Stimulated activated CD8-positive, alpha-beta memory T cell treated with anti-CD3 and anti-CD28 coated beads, Interleukin-2, amount 100 ng/mL, for 48 hours (primary cell): ENCODE results near the gene EEF1G.
"Not testable (repeated sequence)": the region's sequence is repeated elsewhere in the genome, so short reads cannot be mapped to it uniquely, and the experiment has no call there.

Experiments
- DNase-seq, 2 donors: peaks; one replicate each; pipeline ENCODE4 v3.0.0-alpha.2; 2020; ENCODE audit warnings: low read depth in 2 of 2

EEF1G gene

DNA sequence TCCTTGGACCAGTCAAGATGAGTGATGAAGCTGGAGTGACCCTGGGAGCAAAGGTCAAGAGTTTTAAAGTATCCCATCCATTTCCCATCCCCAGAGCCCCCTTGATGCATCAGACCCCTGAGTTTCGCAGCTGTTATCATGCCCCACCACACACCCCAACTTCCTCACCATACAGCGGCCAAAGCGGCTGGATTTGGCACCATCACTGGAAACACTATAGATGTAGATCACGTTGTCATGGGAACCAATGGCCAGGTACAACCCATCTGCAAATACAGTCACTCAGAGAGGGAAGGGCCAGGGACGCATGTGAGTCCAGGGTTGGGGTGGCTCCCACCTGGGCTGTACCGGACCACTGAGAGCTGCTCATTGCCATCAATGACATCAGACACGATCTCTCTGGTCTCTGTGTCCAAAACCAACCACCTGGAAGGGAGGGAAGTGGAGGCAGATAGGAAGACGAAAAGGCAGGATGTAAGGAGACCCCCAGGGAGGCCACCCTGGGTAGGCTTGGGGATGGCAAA, 30.1 kb upstream of the EEF1G start:
- no peak for DNase-seq

DNA sequence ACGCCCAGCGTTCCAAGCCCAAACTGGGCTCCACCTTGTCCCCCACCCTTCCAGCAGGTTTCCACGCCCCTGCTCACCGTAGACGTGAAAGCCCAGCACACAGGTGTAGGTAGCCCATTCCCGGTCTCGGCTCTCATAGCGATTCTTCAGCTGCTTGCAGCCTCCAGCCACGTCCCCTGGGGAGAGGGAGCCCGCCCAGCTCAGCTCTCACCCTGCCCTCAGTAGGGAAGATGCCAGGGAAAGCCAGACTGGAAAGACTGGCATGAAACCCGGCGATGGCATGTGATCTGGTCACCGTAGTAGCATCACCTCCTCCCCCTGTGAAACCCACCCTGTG, 29.3 kb upstream of the EEF1G start:
- no peak for DNase-seq

DNA sequence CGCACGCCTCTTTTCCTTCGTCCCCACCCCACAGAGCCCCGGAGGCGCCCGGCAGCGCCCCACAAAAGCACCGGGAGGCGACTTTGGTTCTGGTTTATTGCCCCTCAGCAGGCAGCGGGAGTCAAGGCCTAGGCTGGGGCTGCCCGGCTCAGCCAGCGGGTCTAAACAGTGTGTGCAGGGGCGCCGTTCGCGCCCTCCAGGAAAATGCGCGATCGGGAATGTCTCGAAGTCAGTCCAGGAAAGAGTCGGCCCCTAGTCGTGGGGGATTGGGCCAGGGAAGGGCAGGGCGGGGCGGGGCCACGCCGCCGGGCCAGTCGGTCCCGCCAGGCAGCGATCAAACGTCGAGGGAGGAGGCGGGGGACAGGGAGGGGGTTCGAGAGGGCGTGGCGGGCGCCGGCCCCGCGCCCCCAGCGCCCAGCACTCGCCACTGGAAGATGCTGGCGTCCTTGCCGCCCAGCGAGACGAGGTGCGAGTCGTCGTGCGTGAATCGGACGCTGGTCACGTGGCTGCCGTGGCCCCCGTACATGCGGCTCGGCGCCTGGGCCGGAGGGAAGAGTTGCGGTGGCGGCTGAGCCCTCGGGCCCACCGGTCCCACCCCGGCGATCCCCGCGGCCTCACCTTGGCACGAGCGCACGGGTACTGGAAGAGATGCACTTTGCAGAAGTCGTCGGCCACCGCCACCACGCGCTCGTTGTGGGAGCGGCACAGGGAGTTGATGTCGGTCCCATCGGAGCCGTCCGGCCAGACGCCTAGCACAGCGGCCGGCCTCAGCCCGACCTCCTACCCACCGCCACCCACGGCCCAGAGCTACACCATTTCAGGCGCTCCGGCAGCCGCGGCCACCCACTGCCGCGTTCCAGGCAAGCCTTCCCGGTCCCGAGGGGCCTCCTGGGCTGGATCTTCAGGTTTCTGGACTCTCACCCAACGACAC, 28.7 kb upstream of the EEF1G start:
- DNase-seq = peak in 1 of 2 donors; percentile 34

DNA sequence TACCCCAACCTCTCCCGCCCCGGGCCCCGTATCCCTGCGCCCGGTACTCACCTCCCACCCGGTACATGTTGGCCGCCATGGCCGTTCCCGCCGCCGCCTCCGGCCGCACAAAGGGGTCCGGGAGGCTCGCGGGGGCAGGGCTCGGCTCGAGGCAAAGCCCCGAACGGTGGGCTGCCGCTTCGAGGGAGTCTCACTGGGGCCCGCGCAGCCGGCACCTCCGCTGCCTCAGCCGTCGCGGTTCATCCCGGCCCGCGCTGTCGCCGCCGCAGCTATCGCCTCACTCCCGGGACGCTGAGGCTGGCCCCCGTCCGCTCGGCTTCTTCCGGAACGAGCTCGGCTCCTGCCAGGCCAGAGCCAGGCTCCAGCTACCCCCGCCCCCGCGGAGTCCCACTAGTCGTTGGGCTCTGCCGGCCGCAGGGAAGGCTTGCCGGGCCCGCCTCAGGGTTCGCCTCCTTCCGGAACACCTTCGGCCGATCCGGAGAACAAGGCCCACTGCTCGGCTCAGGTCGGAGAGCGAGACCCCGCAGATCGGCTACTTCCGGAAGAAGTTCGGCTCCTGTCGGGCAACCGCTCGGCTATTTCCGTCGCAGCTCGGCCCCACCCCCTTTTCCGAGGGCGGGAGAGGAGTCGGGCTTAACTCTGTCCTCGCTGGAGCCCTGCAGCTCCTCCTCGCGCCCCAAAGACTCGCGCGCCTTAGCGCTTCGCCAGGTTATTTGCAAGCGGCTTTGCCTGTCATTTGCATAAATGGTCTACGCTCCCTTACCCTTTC, 27.9 kb upstream of the EEF1G start, which contains the start of gene MTA2:
MTA2 (minus strand) TSS at position 494 of the 769 bp plus-strand sequence; CDS start at position 79, 415 bp downstream.
- DNase-seq = peak; percentile 96 to 100

DNA sequence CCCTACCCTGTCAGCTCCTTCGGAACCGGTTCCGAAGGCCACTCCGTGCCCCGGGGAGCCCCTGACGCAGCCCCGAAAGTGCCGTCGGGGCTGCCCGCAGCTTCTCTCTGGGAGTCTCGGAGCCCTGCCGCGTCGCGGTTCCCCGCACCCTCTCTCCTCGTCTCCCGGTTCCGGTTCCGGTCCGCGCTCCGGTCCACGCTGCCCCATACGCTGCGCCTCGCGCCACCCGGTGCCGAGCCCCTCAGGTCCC, 27.4 kb upstream of the EEF1G start:
- peak; percentile 27 to 32 for DNase-seq

DNA sequence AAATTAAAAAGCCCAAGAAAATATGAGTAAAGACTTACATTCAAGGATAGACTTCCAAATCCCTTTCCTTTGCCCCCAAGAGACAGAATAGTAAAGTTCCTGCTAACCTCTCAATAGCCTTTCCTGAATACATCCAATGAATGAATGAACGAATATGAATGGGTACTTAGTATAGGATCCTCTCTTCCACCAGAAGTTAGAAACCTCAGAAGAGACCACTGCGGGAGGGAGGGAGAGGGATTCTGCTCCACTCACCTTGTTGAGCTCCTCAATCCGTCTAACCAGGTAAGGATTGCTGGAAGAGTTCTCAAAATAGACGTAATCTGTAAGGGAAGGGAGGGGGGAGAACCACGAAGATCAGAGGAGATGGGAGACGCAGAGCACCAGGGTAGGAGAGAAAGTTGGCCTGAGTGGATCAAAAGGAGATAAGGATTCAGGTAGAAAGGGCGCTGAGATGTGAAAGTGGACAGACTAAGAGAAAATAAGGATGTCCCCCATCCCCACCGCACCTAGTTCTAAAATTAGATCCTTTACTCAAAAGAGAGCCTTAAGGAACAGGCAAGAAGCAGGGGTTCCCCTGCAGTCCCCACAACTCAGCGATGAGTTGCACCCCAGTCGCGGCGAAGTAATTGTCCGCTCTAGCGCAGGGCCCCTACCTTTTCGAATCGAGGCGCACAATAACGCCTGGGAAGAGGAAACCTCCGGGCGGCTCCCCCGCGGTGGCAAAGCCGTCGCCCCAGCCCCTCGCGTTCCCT, 26.9 kb upstream of the EEF1G start:
- no peak for DNase-seq

DNA sequence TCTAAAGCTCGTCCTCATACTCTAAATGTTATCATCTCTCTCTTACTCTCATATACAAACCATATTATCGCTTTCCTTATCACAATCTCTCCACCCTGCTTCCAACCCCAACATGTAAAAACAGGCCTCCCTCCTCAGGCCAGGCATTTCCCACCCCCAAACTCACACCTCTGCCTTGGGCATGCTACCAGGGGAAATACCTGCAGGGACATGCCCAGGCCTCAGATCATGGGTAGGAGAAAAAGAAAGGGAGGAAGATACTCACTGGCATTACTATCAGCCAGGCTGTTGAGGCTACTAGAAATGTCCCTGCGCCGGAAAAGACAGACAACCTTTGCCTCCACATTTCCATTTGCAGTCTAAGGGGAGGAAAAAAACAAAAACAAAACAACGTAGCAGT, 26.2 kb upstream of the EEF1G start:
- DNase-seq = no peak

DNA sequence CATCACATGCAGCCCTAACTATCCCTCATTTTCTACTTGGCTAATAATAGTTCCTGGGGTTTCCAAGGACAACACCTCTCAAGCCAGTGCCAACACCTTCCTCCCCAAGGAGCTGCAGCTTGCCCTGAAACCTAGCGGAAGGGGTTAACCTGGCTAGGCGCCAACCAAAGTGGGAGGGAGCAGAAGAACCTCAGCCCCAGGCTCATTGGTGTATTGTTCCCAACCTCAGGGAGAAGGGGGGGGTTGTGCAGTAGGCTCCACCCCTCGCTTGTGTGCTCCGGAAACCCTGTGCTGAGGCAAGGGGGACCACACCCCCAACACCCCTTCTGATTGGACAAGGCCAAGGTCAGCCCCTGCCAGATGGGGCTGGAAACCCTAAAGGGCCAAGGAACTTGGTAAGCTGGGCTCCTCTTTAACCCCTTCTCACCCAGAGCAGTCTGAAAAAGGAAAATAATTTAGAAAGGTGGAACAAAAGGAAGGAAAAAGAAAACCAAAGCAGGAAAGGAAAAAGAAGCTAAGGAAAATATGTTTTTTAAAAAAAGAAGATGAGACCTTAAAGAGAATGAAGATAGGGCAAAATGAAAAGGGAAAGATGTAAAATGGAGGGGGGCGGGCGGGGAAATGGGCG, 25.5 kb upstream of the EEF1G start:
- peak; percentile 92 for DNase-seq

DNA sequence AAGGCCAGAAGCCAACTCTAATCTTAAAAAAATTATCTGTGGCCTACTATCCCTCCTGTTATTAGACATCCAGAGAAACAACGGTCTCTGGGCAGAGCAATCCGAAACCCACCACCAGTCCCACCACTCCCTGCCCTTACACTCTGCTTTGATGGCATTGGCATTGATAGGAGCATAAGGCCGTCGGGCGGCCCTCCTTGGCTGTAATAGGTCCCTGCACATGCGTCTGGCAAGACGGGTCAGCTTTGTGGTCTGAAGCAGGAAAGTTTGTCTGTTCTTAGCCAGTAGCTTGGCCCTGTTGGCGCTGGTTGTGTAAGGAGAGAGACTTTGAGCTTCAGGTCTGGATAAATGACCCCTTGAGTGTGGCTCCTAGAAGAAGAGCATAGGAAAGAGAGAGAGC, 21.4 kb upstream of the EEF1G start:
- no peak for DNase-seq

DNA sequence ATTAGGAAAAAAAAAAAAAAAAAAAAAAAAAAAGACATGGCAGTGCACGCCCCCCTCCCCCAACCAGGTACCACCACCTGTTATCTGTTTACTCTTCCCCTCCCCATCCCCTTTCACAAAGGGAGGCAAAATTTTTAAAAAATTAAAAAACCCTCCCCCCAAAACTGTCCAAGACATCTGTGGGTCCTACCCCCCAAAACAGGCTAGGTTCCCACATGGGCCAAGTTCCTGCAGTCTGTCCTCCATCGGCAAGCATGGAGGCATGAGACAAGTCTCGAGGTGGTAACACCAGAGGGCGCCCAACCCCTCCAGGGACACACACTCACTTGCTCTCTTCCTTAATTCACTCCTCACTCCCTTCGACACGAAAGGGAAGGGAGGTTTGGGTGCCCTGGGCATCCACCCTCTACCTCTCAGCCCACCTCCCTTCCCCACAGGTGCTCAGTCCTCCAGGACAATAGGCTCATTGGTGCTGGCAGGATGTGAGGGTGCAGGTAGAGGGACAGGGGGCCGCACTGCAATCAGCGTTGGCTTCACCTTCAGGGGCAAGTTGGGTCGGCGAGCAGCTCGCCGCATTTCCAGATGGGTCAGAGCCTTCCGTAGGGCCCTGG, 19.8 kb upstream of the EEF1G start:
- DNase-seq = peak; percentile 64 to 72

DNA sequence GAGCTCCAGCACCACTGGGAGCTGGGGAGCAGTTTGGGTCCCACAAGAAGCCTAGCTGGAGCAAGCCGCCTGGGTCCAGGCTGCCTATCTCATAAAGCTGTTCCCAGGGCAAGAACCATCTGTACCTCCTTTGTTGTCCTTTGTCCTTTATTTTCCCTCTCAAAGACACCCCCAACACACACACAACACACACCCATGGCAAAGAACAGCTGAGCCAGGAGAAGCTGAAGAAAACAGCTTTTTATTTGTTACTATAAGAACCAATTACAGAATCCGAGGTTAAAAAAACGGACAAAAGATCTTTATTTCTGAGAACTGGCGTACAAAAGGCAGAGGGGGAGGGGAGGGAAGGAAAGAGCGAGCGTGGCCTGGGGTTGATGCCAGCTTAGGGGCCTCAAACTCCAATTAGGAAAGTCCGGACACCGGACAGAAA, 19.3 kb upstream of the EEF1G start:
- DNase-seq = no peak

DNA sequence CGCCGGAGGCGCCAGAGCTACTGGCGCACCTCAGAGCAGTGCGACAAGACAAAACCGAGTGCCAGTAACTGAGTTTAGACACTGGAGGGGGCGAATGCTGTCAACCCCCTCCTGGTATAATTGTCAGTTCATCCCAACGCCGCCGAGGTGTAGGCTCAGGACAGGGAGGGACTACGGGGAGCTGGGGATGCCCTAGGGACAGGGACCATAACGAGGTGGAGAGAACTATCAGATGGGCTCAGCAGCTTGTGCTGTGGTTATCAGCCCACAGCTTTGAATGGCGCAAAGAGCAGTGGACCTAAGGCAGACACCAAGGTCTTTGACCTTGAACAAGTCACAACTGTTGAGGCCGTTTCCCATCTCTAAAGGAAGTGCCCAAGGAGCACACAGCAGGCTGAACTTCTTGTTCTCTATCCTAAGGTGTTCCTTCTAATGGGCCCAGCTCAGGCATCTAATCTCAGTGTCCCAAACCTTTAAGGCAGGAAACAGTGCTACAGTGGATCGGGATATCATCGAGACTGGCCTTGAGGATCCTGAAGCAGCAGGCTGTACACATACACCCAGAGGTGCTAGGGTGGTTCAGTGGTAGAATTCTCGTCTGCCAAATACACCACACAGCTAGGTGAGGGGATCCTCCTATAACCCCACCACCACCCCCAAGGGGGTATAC, 18.6 kb upstream of the EEF1G start:
- DNase-seq = no peak

DNA sequence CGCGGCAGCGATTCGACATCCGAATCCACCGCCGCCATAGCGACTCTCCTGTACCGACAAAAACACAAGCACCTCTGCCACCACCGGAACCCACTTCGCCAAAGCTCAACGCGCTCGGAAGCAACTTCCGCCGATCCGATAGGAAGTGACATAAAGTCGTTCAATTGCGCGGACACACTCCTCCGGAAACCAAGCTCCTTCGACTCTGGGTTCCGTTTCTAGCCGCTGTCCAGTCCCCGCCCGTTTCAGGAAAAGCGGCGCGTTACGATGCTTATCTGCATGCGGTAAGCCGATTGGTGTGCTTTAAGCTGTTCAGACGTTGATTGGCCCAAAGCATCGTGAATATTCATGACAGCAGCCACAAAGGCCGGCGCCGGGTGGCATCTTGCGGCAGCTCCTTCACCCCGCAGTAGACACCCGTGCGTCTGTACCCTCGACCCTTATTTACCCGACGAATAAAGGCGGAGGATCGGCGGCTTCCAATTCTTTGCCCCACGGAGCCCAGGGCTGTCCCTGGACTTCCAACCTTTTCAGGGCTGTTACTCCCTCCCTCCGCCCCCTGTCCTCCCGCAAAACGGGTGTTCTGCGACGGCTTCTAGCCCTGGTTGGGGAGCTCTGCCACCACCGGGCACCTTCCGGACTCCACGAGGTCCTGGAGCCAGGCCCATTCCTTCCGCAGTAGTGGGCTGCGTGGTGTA, 17.9 kb upstream of the EEF1G start, which contains the start of gene TUT1:
TUT1 (minus strand) TSS at position 76 of the 698 bp plus-strand sequence; CDS start at position 38, 38 bp downstream.
- peak; percentile 86 to 88 for DNase-seq

DNA sequence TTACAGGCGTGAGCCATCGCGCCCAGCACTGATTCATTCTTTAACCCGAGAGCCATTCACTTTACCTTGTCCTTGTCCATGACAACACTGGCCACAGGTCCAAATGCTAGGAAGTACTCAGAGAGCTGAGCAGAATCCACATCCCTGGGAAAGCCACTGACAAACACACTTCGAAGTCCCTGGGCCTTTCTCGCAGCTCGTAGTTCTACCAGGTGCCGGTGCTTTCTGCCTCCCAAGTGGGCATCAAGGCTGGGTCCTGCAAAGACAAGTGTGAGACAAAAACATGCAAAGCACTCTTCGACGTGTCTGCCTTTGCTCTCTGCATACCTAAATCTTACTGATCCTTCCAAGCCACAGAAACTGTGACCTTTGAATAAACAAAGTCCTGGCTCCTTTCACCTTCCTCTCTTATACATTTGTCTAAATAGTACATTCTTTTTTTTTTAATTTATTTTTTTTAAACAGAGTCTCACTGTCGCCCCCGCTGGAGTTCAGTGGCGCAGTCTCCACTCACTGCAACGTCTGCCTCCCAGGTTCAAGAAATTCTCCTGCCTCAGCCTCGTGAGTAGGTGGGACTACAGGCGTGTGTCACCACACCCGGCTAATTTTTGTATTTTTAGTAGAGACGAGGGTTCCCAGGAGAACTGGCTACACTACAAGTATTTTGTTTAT, 15.4 kb upstream of the EEF1G start:
- DNase-seq = no peak

DNA sequence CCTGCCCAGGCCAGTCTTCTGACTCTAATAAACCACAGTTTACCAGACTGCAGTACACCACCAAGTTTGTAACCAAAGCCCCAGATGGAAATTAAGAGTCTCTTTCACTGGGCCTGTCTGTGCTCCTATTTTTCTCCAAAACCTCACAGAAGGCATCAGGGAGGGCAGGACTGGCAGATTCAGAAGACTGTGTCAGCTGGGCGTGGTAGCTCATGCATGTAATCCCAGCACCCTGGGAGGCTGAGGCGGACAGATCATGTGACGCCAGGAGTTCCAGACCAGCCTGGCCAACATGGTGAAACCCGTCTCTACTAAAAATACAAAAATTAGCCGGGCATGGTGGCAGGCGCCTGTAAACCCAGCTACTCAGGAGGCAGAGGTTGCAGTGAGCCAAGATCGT, 11.7 kb upstream of the EEF1G start:
- not testable (repeated sequence) for DNase-seq

DNA sequence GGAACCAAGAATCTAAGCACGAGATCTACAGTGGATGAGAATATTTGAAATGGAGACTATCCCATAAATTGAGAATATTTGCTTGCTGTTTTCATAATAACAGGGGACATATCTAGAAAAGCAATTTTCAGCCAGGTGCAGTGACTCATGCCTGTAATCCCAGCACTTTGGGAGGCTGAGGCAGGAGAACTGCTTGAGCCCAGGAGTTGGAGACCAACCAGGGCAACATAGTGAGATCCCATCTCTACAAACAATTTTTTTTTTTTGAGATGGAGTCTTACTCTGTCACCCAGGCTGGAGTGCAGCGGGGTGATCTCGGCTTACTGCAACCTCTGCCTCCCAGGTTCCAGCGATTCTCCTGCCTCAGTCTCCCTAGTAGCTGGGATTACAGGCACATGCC, 8.0 kb upstream of the EEF1G start:
- DNase-seq = not testable (repeated sequence)

DNA sequence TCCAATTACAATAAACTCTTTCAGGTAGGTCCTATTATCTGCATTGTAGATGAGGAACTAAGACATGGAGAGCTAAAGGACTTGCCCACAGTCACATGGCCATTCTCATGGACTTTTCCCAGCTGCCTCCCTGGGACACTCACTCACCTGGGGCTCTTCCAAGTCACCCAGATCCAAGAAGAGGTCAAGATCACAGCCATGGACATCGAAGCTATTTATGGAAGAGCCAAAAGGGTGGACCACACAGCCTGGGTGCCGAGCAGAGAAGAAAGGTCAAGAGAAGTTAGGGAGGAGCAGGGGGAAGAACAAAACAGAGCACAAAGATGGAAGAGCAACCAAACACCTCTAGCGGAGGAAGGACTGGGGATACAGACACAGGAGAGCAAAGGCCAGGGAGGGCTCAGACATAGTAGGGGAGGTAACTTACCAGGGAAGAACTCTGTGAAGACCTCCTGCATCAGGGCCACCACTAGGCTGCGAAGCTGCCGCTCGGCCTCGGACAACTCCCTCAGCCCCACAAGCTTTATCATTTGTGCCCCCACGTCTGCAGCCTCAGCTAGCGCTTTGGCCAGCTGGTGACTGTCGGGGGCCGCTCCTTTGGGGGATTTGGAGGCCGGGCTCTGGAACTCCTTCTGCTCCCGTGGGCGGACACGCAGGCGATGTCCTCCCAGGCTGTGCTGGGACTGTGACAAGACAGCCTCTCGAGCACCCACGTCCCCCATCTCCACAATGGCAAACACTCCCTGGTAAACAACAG, 7.4 kb upstream of the EEF1G start:
- no peak for DNase-seq

DNA sequence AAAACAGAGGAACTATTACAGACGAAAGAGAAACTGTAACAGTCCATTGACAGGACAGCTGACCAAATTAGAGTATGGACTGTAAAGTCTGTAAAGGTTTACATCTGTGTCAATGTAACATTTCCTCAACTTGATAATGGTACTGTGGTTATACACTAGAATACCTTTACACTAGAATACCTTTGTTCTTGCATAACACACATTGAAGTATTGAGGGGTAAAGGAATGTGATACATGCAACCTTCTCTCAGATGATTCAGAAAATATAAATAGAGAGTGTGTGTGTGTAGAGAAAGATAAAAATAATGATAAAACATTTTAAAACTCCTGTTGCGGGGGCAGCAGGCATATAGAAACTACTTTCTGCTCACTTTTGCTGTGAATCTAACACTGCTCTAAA, 5.6 kb upstream of the EEF1G start:
- no peak for DNase-seq

DNA sequence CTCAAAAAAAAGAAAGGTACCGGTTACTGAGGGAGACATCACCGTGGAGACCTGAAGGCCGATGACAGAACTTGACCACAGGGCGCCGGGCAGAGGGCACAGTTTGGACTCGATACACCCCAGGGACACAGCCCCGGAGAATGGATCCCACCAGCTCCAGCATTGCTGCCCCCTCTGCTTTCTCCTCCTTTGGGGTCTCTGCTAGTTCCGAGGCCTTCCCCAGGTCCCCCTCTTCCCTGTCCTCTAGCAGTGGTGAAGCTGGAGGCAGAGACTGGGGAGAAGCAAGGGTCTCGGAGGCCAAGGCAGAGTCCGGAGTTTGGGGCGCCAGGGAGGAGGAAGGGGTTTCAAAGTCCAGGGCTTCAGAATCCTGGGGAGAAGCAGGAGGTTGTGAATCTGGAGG, 4.8 kb upstream of the EEF1G start:
- no peak for DNase-seq
